Measurements from ENCODE around the gene LY6G5B. TPM values are rescaled to one million over a fixed set of nuclear protein-coding genes. Genes with fewer than 3 reads are reported as not detected.

Gene LY6G5B
- total RNA-seq, 1 donor from 2014 or later, result 22.0 TPM

GRCh38 chr6:31718265-31718664 lies 48.5 kb downstream of the LY6G5B start:
- Mint-ChIP-seq H3K36me3 (no peaks in the 10 kb centered on the region), H3K9me3 (peaks cover 5% of the 10 kb centered on the region), H3K4me1 (ENCODE audit: unreplicated experiment) (peaks cover 33% of the 10 kb centered on the region), H3K27ac (peak overlapping the region; percentile 90), H3K27me3 (no peaks in the 10 kb centered on the region), H3K4me3 (peak overlapping the region; percentile 67)
- TF ChIP-seq CTCF (conservative IDR thresholded peaks at IDR 0.05), result no peak
- DNase-seq (ENCODE audit: extremely low spot score, unreplicated experiment), result no peak

GRCh38 chr6:31719001-31719400 lies 49.2 kb downstream of the LY6G5B start:
- no peak for DNase-seq (ENCODE audit: extremely low spot score, unreplicated experiment)
- H3K9me3 Mint-ChIP-seq, result peaks cover 5% of the 10 kb centered on the region
- peak overlapping the region; percentile 90 for H3K27ac Mint-ChIP-seq
- no peaks in the 10 kb centered on the region for H3K27me3 Mint-ChIP-seq
- TF ChIP-seq CTCF (conservative IDR thresholded peaks at IDR 0.05), result no peak
- H3K36me3 Mint-ChIP-seq, result no peaks in the 10 kb centered on the region
- H3K4me1 Mint-ChIP-seq (ENCODE audit: unreplicated experiment), result peaks cover 28% of the 10 kb centered on the region
- peak overlapping the region; percentile 67 for H3K4me3 Mint-ChIP-seq

GRCh38 chr6:31720196-31720770 lies 50.5 kb downstream of the LY6G5B start:
- Mint-ChIP-seq H3K27ac (peak overlapping the region; percentile 90), H3K4me1 (ENCODE audit: unreplicated experiment) (peaks cover 23% of the 10 kb centered on the region), H3K36me3 (no peaks in the 10 kb centered on the region), H3K4me3 (peak overlapping the region; percentile 67), H3K9me3 (peaks cover 5% of the 10 kb centered on the region), H3K27me3 (no peaks in the 10 kb centered on the region)
- no peak for TF ChIP-seq CTCF (conservative IDR thresholded peaks at IDR 0.05)
- no peak for DNase-seq (ENCODE audit: extremely low spot score, unreplicated experiment)

- Mint-ChIP-seq H3K4me1 (ENCODE audit: unreplicated experiment) (peaks cover 29% of the 10 kb centered on the region), H3K36me3 (peaks cover 10% of the 10 kb centered on the region), H3K4me3 (peak within 1 kb of the TSS; percentile 67), H3K27me3 (no peaks in the 10 kb centered on the region), H3K9me3 (peaks cover 5% of the 10 kb centered on the region), H3K27ac (peak within 1 kb of the TSS; percentile 90)
- TF ChIP-seq CTCF (conservative IDR thresholded peaks at IDR 0.05), result no peak
- DNase-seq (ENCODE audit: extremely low spot score, unreplicated experiment), result no peak
Measured at GRCh38 chr6:31721351-31722020, 51.7 kb downstream of the LY6G5B start, which contains the start of gene LY6G6C. TSS of gene LY6G6C (minus strand) at chr6:31721746. CDS start at chr6:31721679, 67 bp downstream.

GRCh38 chr6:31722173-31722572 lies 52.4 kb downstream of the LY6G5B start:
- H3K4me3 Mint-ChIP-seq, result no peak overlapping the region
- no peak for DNase-seq (ENCODE audit: extremely low spot score, unreplicated experiment)
- H3K27ac Mint-ChIP-seq, result no peak overlapping the region
- H3K4me1 Mint-ChIP-seq (ENCODE audit: unreplicated experiment), result peaks cover 34% of the 10 kb centered on the region
- TF ChIP-seq CTCF (conservative IDR thresholded peaks at IDR 0.05), result no peak
- no peaks in the 10 kb centered on the region for H3K27me3 Mint-ChIP-seq
- H3K36me3 Mint-ChIP-seq, result peaks cover 17% of the 10 kb centered on the region
- peaks cover 5% of the 10 kb centered on the region for H3K9me3 Mint-ChIP-seq

Small RNA genes lying within 50 kb of the gene (microRNA-seq; reads per million reads assigned to microRNA genes)
- gene MIR4646, result 1.1 reads per million
- not detected for gene MIR6832

Other genes with a start within 250 kb of the LY6G5B start
- gene MICB, start 171.8 kb upstream of the LY6G5B start, total RNA-seq (ENCODE audit: low replicate concordance), result 0.14 and 0.86 TPM in 2 replicates
- not detected in 2 replicates for gene MCCD1, start 141.0 kb upstream of the LY6G5B start, total RNA-seq (ENCODE audit: low replicate concordance)
- 410 and 636 TPM in 2 replicates for gene DDX39B, start 128.0 kb upstream of the LY6G5B start, total RNA-seq (ENCODE audit: low replicate concordance)
- gene ATP6V1G2, start 123.4 kb upstream of the LY6G5B start, total RNA-seq (ENCODE audit: low replicate concordance), result 1.6 and 5.9 TPM in 2 replicates
- 21.1 and 24.2 TPM in 2 replicates for gene NFKBIL1, start 122.4 kb upstream of the LY6G5B start, total RNA-seq (ENCODE audit: low replicate concordance)
- gene LTA, start 97.7 kb upstream of the LY6G5B start, total RNA-seq (ENCODE audit: low replicate concordance), result 0.22 TPM in 1 of 2 replicates, not detected in the other
- not detected in 2 replicates for gene TNF, start 94.4 kb upstream of the LY6G5B start, total RNA-seq (ENCODE audit: low replicate concordance)
- gene LTB, start 87.6 kb upstream of the LY6G5B start, total RNA-seq (ENCODE audit: low replicate concordance), result 0.34 and 1.0 TPM in 2 replicates
- not detected in 2 replicates for gene LST1, start 83.7 kb upstream of the LY6G5B start, total RNA-seq (ENCODE audit: low replicate concordance)
- not detected in 2 replicates for gene NCR3, start 77.0 kb upstream of the LY6G5B start, total RNA-seq (ENCODE audit: low replicate concordance)
- gene AIF1, start 54.7 kb upstream of the LY6G5B start, total RNA-seq (ENCODE audit: low replicate concordance), result 0.59 and 3.8 TPM in 2 replicates
- 151 and 235 TPM in 2 replicates for gene PRRC2A, start 49.3 kb upstream of the LY6G5B start, total RNA-seq (ENCODE audit: low replicate concordance)
- gene BAG6, start 17.3 kb upstream of the LY6G5B start, total RNA-seq (ENCODE audit: low replicate concordance), result 334 and 378 TPM in 2 replicates
- 11.2 and 20.9 TPM in 2 replicates for gene APOM, start 14.1 kb upstream of the LY6G5B start, total RNA-seq (ENCODE audit: low replicate concordance)
- gene C6orf47, start 9.2 kb upstream of the LY6G5B start, total RNA-seq (ENCODE audit: low replicate concordance), result 22.3 and 28.1 TPM in 2 replicates
- gene GPANK1, start 5.0 kb upstream of the LY6G5B start, total RNA-seq (ENCODE audit: low replicate concordance), result 17.6 and 20.2 TPM in 2 replicates
- 142 and 175 TPM in 2 replicates for gene CSNK2B, start 3.9 kb upstream of the LY6G5B start, total RNA-seq (ENCODE audit: low replicate concordance)
- gene LY6G5C, start 11.1 kb downstream of the LY6G5B start, total RNA-seq (ENCODE audit: low replicate concordance), result 2.0 and 2.3 TPM in 2 replicates
- gene ABHD16A, start 33.3 kb downstream of the LY6G5B start, total RNA-seq (ENCODE audit: low replicate concordance), result 80.9 and 91.3 TPM in 2 replicates
- gene LY6G6F, start 36.9 kb downstream of the LY6G5B start, total RNA-seq (ENCODE audit: low replicate concordance), result not detected in 2 replicates
- 1.5 TPM in 1 of 2 replicates, not detected in the other for gene LY6G6D, start 45.4 kb downstream of the LY6G5B start, total RNA-seq (ENCODE audit: low replicate concordance)
- gene LY6G6C, start 51.8 kb downstream of the LY6G5B start, total RNA-seq (ENCODE audit: low replicate concordance), result 2.5 and 16.2 TPM in 2 replicates
- 0.41 and 0.81 TPM in 2 replicates for gene MPIG6B, start 53.4 kb downstream of the LY6G5B start, total RNA-seq (ENCODE audit: low replicate concordance)
- 101 and 138 TPM in 2 replicates for gene DDAH2, start 59.3 kb downstream of the LY6G5B start, total RNA-seq (ENCODE audit: low replicate concordance)
- gene CLIC1, start 66.6 kb downstream of the LY6G5B start, total RNA-seq (ENCODE audit: low replicate concordance), result 294 and 381 TPM in 2 replicates
- 20.7 and 46.7 TPM in 2 replicates for gene MSH5, start 70.0 kb downstream of the LY6G5B start, total RNA-seq (ENCODE audit: low replicate concordance)
- 3.2 and 8.9 TPM in 2 replicates for gene SAPCD1, start 92.7 kb downstream of the LY6G5B start, total RNA-seq (ENCODE audit: low replicate concordance)
- 6.1 and 6.4 TPM in 2 replicates for gene VWA7, start 107.4 kb downstream of the LY6G5B start, total RNA-seq (ENCODE audit: low replicate concordance)
- 89.0 and 104 TPM in 2 replicates for gene VARS1, start 125.8 kb downstream of the LY6G5B start, total RNA-seq (ENCODE audit: low replicate concordance)
- 57.9 and 74.5 TPM in 2 replicates for gene LSM2, start 137.0 kb downstream of the LY6G5B start, total RNA-seq (ENCODE audit: low replicate concordance)
- 1.8 and 1.9 TPM in 2 replicates for gene HSPA1L, start 145.3 kb downstream of the LY6G5B start, total RNA-seq (ENCODE audit: low replicate concordance)
- gene HSPA1A, start 145.6 kb downstream of the LY6G5B start, total RNA-seq (ENCODE audit: low replicate concordance), result 45.7 and 54.7 TPM in 2 replicates
- gene HSPA1B, start 157.8 kb downstream of the LY6G5B start, total RNA-seq (ENCODE audit: low replicate concordance), result 132 and 252 TPM in 2 replicates
- gene NEU1, start 192.8 kb downstream of the LY6G5B start, total RNA-seq (ENCODE audit: low replicate concordance), result 46.9 and 62.5 TPM in 2 replicates
- gene SLC44A4, start 209.0 kb downstream of the LY6G5B start, total RNA-seq (ENCODE audit: low replicate concordance), result 8.8 and 10.6 TPM in 2 replicates
- 59.9 and 136 TPM in 2 replicates for gene EHMT2, start 227.7 kb downstream of the LY6G5B start, total RNA-seq (ENCODE audit: low replicate concordance)
- gene ZBTB12, start 232.1 kb downstream of the LY6G5B start, total RNA-seq (ENCODE audit: low replicate concordance), result 8.2 and 37.7 TPM in 2 replicates

Data from type B pancreatic cell (in vitro differentiated cells).